ENCODE data around the gene KRT13. TPM values are rescaled to one million over a fixed set of nuclear protein-coding genes. Genes with fewer than 3 reads are reported as not detected.

KRT13 gene
- total RNA-seq, 1 experiment from 2014 or later: not detected

DNA sequence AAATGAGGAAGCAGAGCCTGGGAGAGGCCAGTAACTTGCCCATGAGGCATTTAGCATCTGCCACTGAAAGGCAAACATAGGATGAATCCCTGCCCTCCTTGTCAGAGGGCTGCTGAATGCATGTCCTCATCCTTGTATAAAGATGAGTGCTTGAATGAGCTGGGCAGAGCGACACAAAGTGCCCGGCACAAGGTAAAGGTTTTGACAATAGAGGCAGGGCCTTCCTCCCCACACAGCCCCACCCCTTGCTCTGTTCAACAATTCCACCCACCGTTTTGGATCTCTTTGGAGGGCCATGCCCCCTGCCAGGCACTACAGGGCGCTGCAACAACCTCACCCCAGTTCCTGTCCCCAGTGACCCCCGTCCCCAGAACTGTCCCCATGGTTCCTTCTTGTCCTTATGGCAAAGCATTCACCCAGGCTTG lies 24.1 kb upstream of the KRT13 start:
- no peak overlapping the region for H3K4me3 ChIP-seq (ENCODE audit: low read depth, low read length, poor library complexity, severe bottlenecking)
- no peaks in the 10 kb centered on the region for H3K9me3 ChIP-seq (ENCODE audit: low read depth, low read length, poor library complexity, severe bottlenecking)
- ChIA-PET CTCF (no interaction called here), POLR2A (ENCODE audit: low non-redundant PET) (no interaction called here)
- DNase-seq (ENCODE audit: low spot score): no peak
- H3K36me3 ChIP-seq (ENCODE audit: insufficient read depth, low read length, poor library complexity, severe bottlenecking): no peaks in the 10 kb centered on the region
- TF ChIP-seq CTCF (conservative IDR thresholded peaks at IDR 0.05; ENCODE audit: low read depth, low read length): no peak
- TF ChIP-seq EZH2 (IDR thresholded peaks at IDR 0.05; ENCODE audit: borderline replicate concordance, low read depth, low read length, poor library complexity, severe bottlenecking): no peak
- no TSS peak for BruUV-seq (replicated peaks)
- intact Hi-C loops (cut with micrococcal nuclease; ENCODE audit: unreplicated experiment): no loop called here
- H3K27me3 ChIP-seq (replicated peaks; ENCODE audit: insufficient read depth, low read depth, low read length, poor library complexity): no peaks in the 10 kb centered on the region
- H3K27ac ChIP-seq (ENCODE audit: low read depth, low read length, poor library complexity, severe bottlenecking): no peak overlapping the region
- no peaks in the 10 kb centered on the region for H3K4me1 ChIP-seq (ENCODE audit: insufficient read depth, low read length, poor library complexity, severe bottlenecking)

DNA sequence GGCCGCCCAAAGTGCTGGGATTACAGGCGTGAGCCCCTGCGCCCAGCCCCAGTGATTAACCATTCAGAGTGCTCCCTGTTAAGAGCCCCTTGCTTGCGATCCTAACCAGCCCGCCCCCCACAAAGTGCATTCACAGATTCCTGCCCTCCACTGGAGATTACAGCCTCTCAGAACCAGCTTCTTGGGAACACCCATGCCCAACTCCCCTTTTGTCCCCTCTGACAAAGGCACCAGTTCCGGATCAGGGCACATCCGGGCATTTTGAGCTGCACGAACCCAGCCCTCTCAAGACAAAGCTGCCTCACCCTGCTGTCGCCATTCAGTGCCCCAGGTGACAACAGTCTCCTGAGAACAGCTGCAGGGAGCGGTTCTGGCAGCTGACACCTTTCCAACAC lies 23.5 kb upstream of the KRT13 start:
- Histone ChIP-seq H3K4me3 (ENCODE audit: low read depth, low read length, poor library complexity, severe bottlenecking) (no peak overlapping the region), H3K27me3 (replicated peaks; ENCODE audit: insufficient read depth, low read depth, low read length, poor library complexity) (no peaks in the 10 kb centered on the region), H3K9me3 (ENCODE audit: low read depth, low read length, poor library complexity, severe bottlenecking) (no peaks in the 10 kb centered on the region), H3K27ac (ENCODE audit: low read depth, low read length, poor library complexity, severe bottlenecking) (no peak overlapping the region), H3K36me3 (ENCODE audit: insufficient read depth, low read length, poor library complexity, severe bottlenecking) (no peaks in the 10 kb centered on the region), H3K4me1 (ENCODE audit: insufficient read depth, low read length, poor library complexity, severe bottlenecking) (no peaks in the 10 kb centered on the region)
- no TSS peak for BruUV-seq (replicated peaks)
- intact Hi-C loops (cut with micrococcal nuclease; ENCODE audit: unreplicated experiment): no loop called here
- ChIA-PET CTCF (no interaction called here), POLR2A (ENCODE audit: low non-redundant PET) (no interaction called here)
- no peak for TF ChIP-seq EZH2 (IDR thresholded peaks at IDR 0.05; ENCODE audit: borderline replicate concordance, low read depth, low read length, poor library complexity, severe bottlenecking)
- no peak for TF ChIP-seq CTCF (conservative IDR thresholded peaks at IDR 0.05; ENCODE audit: low read depth, low read length)
- no peak for DNase-seq (ENCODE audit: low spot score)

GRCh38 chr17:41527063-41528023 lies 21.9 kb upstream of the KRT13 start:
- H3K4me1 ChIP-seq (ENCODE audit: insufficient read depth, low read length, poor library complexity, severe bottlenecking): no peaks in the 10 kb centered on the region
- TF ChIP-seq EZH2 (IDR thresholded peaks at IDR 0.05; ENCODE audit: borderline replicate concordance, low read depth, low read length, poor library complexity, severe bottlenecking) (no peak), CTCF (conservative IDR thresholded peaks at IDR 0.05; ENCODE audit: low read depth, low read length) (no peak)
- ChIA-PET CTCF (no interaction called here), POLR2A (ENCODE audit: low non-redundant PET) (no interaction called here)
- BruUV-seq (replicated peaks): no TSS peak
- no peaks in the 10 kb centered on the region for H3K27me3 ChIP-seq (replicated peaks; ENCODE audit: insufficient read depth, low read depth, low read length, poor library complexity)
- H3K27ac ChIP-seq (ENCODE audit: low read depth, low read length, poor library complexity, severe bottlenecking): no peak overlapping the region
- intact Hi-C loops (cut with micrococcal nuclease; ENCODE audit: unreplicated experiment): no loop called here
- peak overlapping the region; percentile 19 for H3K4me3 ChIP-seq (ENCODE audit: low read depth, low read length, poor library complexity, severe bottlenecking)
- H3K9me3 ChIP-seq (ENCODE audit: low read depth, low read length, poor library complexity, severe bottlenecking): no peaks in the 10 kb centered on the region
- DNase-seq (ENCODE audit: low spot score): no peak
- H3K36me3 ChIP-seq (ENCODE audit: insufficient read depth, low read length, poor library complexity, severe bottlenecking): no peaks in the 10 kb centered on the region

Data from A673 (cell line).